GM12878 (cell line): ENCODE data around the gene RIT1.

Source experiments
- BACH1 ChIP-seq: fragments of 450-650 bp; IDR thresholded peaks from 2 replicates; pipeline ENCODE4 v1.6.1; 2017; ENCODE audit warnings: mild to moderate bottlenecking, borderline replicate concordance
- CREB1 ChIP-seq: IDR thresholded peaks from 2 replicates; pipeline ENCODE4 v1.6.1; 2012; ENCODE audit warnings: low read depth, mild to moderate bottlenecking, inconsistent platforms
- YY1 ChIP-seq: IDR thresholded peaks from 2 replicates; pipeline ENCODE4 v1.6.1; 2011; ENCODE audit warnings: low read depth, mild to moderate bottlenecking, low read length
- TF ChIP-seq, protein P1 (sequence below), 3 experiments: IDR thresholded peaks in 2 of 3; conservative IDR thresholded peaks in 1 of 3; 2 replicates each; pipeline ENCODE4 v1.5.1; 2011; ENCODE audit warnings: low read depth in 3 of 3, low read length in 3 of 3, mild to moderate bottlenecking in 3 of 3, control low read depth in 2 of 3, moderate library complexity in 2 of 3, inconsistent platforms in 1 of 3, mixed read lengths in 1 of 3; ENCODE audit not compliant: control insufficient read depth in 2 of 3, insufficient read depth in 1 of 3; ENCODE audit errors: extremely low read depth in 1 of 3
- TF ChIP-seq, protein P2 (sequence below): IDR thresholded peaks from 2 replicates; pipeline ENCODE4 v1.6.1; 2012; ENCODE audit warnings: mild to moderate bottlenecking, low read depth, low read length

DNA sequence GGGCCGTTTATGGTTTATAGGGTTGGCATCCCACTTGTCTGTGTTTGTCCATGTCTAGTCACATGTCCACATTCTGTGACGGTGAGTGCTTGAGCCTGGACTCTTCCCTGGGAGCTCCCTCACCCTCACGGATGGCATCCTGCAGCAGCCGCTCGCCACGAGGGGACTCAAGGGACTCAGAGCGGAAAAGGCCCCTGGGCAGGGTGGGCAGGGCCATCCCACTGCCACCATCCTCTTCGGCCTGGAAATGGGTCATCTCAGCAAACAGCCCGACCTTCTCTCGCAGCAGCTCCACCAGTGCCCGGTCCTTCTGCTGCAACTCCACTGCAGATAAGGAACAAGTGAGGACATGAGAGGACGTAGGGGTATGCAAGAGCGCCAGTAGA is 41.3 kb upstream of the RIT1 start:
- TF ChIP-seq YY1 (no peak), BACH1 (no peak), CREB1 (no peak)
- TF ChIP-seq, protein P1, sequence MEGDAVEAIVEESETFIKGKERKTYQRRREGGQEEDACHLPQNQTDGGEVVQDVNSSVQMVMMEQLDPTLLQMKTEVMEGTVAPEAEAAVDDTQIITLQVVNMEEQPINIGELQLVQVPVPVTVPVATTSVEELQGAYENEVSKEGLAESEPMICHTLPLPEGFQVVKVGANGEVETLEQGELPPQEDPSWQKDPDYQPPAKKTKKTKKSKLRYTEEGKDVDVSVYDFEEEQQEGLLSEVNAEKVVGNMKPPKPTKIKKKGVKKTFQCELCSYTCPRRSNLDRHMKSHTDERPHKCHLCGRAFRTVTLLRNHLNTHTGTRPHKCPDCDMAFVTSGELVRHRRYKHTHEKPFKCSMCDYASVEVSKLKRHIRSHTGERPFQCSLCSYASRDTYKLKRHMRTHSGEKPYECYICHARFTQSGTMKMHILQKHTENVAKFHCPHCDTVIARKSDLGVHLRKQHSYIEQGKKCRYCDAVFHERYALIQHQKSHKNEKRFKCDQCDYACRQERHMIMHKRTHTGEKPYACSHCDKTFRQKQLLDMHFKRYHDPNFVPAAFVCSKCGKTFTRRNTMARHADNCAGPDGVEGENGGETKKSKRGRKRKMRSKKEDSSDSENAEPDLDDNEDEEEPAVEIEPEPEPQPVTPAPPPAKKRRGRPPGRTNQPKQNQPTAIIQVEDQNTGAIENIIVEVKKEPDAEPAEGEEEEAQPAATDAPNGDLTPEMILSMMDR (IDR thresholded peaks at IDR 0.05 in 2 of 3, conservative IDR thresholded peaks at IDR 0.05 in 1 of 3; ENCODE audit: control insufficient read depth in 2 of 3, extremely low read depth in 1 of 3, insufficient read depth in 1 of 3, low read depth in 3 of 3, low read length in 3 of 3) = no peak
- TF ChIP-seq, protein P2, sequence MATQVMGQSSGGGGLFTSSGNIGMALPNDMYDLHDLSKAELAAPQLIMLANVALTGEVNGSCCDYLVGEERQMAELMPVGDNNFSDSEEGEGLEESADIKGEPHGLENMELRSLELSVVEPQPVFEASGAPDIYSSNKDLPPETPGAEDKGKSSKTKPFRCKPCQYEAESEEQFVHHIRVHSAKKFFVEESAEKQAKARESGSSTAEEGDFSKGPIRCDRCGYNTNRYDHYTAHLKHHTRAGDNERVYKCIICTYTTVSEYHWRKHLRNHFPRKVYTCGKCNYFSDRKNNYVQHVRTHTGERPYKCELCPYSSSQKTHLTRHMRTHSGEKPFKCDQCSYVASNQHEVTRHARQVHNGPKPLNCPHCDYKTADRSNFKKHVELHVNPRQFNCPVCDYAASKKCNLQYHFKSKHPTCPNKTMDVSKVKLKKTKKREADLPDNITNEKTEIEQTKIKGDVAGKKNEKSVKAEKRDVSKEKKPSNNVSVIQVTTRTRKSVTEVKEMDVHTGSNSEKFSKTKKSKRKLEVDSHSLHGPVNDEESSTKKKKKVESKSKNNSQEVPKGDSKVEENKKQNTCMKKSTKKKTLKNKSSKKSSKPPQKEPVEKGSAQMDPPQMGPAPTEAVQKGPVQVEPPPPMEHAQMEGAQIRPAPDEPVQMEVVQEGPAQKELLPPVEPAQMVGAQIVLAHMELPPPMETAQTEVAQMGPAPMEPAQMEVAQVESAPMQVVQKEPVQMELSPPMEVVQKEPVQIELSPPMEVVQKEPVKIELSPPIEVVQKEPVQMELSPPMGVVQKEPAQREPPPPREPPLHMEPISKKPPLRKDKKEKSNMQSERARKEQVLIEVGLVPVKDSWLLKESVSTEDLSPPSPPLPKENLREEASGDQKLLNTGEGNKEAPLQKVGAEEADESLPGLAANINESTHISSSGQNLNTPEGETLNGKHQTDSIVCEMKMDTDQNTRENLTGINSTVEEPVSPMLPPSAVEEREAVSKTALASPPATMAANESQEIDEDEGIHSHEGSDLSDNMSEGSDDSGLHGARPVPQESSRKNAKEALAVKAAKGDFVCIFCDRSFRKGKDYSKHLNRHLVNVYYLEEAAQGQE = no peak
